Activated CD8-positive, alpha-beta memory T cell treated with anti-CD3 and anti-CD28 coated beads for 4 hours (primary cell): ENCODE data around the gene RAB21.

ENCODE experiments used
- DNase-seq, 2 donors: peaks; one replicate each; pipeline ENCODE4 v3.0.0-alpha.2; 2020; ENCODE audit warnings: low read depth in 2 of 2

RAB21 gene

GRCh38 chr12:71754461-71755145 is at the start of gene RAB21:
Gene RAB21, plus strand, starts transcription at chr12:71754863. Its CDS starts 267 bp downstream, at chr12:71755130.
- peak; percentile 97 for DNase-seq

- no peak for DNase-seq
These were observed 49.7 kb upstream of the RAB21 start for GRCh38 chr12:71704920-71705319.

GRCh38 chr12:71708658-71709057 is 46.0 kb upstream of the RAB21 start:
- no peak for DNase-seq

GRCh38 chr12:71710276-71711125 is 44.2 kb upstream of the RAB21 start:
- no peak for DNase-seq

- DNase-seq = no peak
These were observed 36.1 kb upstream of the RAB21 start for GRCh38 chr12:71718611-71719010.

- no peak for DNase-seq
These were observed 34.9 kb upstream of the RAB21 start for GRCh38 chr12:71719647-71720370.

GRCh38 chr12:71721783-71722505 is 32.7 kb upstream of the RAB21 start:
- DNase-seq = no peak

- DNase-seq = no peak
These were observed 29.7 kb upstream of the RAB21 start for GRCh38 chr12:71725011-71725410.

- no peak for DNase-seq
These were observed 28.1 kb upstream of the RAB21 start for GRCh38 chr12:71726548-71726947.

GRCh38 chr12:71727958-71728357 is 26.7 kb upstream of the RAB21 start:
- no peak for DNase-seq

GRCh38 chr12:71730936-71731335 is 23.7 kb upstream of the RAB21 start:
- DNase-seq = no peak

GRCh38 chr12:71731439-71732356 is 23.0 kb upstream of the RAB21 start:
- DNase-seq = no peak

- no peak for DNase-seq
These were observed 22.3 kb upstream of the RAB21 start for GRCh38 chr12:71732357-71732712.

- no peak for DNase-seq
These were observed 17.5 kb upstream of the RAB21 start for GRCh38 chr12:71737197-71737596.

GRCh38 chr12:71742998-71743397 is 11.7 kb upstream of the RAB21 start:
- no peak for DNase-seq

GRCh38 chr12:71744522-71745300 is 10.0 kb upstream of the RAB21 start:
- DNase-seq = no peak

GRCh38 chr12:71746974-71747611 is 7.6 kb upstream of the RAB21 start:
- peak in 1 of 2 donors; percentile 24 for DNase-seq

GRCh38 chr12:71748081-71748850 is 6.4 kb upstream of the RAB21 start:
- no peak for DNase-seq

- DNase-seq = no peak
These were observed 5.0 kb upstream of the RAB21 start for GRCh38 chr12:71749666-71750065.
